DOHH2 (cell line): ENCODE results near the gene TET2.
A peak's percentile ranks its signal among the peaks of the same experiment; 100 is the strongest.

ENCODE experiments used
- H3F3A ChIP-seq: fragments of 200-600 bp; sonication (generic), shearing (Covaris generic); 2 replicates; pipeline ENCODE4 v1.6.0; 2016; ENCODE audit warnings: antibody characterized with exemption, mild to moderate bottlenecking; ENCODE audit not compliant: control insufficient read depth, insufficient read depth
- H3K27ac ChIP-seq: fragments of 200-600 bp; sonication (generic); 2 replicates; pipeline ENCODE4 v1.5.1; 2014; ENCODE audit warnings: low read depth, mild to moderate bottlenecking, low read length, moderate library complexity
- H3K27me3 ChIP-seq: fragments of 200-600 bp; sonication (generic); 2 replicates; pipeline ENCODE4 v1.6.1; 2014; ENCODE audit warnings: mild to moderate bottlenecking, low read length, mixed read lengths; ENCODE audit not compliant: control insufficient read depth
- H3K36me3 ChIP-seq: fragments of 200-600 bp; sonication (generic); 2 replicates; pipeline ENCODE4 v1.6.1; 2014; ENCODE audit warnings: mild to moderate bottlenecking, low read length, moderate library complexity, mixed read lengths; ENCODE audit not compliant: control insufficient read depth
- H3K4me1 ChIP-seq: fragments of 200-600 bp; sonication (generic); 2 replicates; pipeline ENCODE4 v1.6.1; 2014; ENCODE audit warnings: mild to moderate bottlenecking, low read length, mixed read lengths; ENCODE audit not compliant: control insufficient read depth
- H3K4me2 ChIP-seq: fragments of 200-600 bp; sonication (generic); 2 replicates; pipeline ENCODE4 v1.6.0; 2014; ENCODE audit warnings: mild to moderate bottlenecking, low read length, moderate library complexity
- H3K4me3 ChIP-seq: fragments of 200-600 bp; sonication (generic); 2 replicates; pipeline ENCODE4 v1.5.1; 2014; ENCODE audit warnings: mild to moderate bottlenecking, low read length, mixed read lengths
- H3K79me2 ChIP-seq: fragments of 200-600 bp; sonication (generic); 2 replicates; pipeline ENCODE4 v1.6.1; 2014; ENCODE audit warnings: mild to moderate bottlenecking, low read length, mixed read lengths; ENCODE audit not compliant: control insufficient read depth
- H3K9me2 ChIP-seq: fragments of 200-600 bp; sonication (generic); replicated peaks from 2 replicates; pipeline ENCODE4 v1.6.1; 2014; ENCODE audit warnings: mild to moderate bottlenecking, low read length, mixed read lengths; ENCODE audit not compliant: control insufficient read depth
- H3K9me3 ChIP-seq: fragments of 200-600 bp; sonication (generic); 2 replicates; pipeline ENCODE4 v1.6.1; 2014; ENCODE audit warnings: antibody characterized with exemption, low read length, mixed read lengths; ENCODE audit not compliant: control insufficient read depth, insufficient read depth
- H4K20me1 ChIP-seq: fragments of 200-600 bp; sonication (generic); 2 replicates; pipeline ENCODE4 v1.6.0; 2014; ENCODE audit warnings: low read depth, mild to moderate bottlenecking, antibody characterized with exemption, low read length, moderate library complexity; ENCODE audit not compliant: control insufficient read depth, insufficient read depth
- EZH2phosphoT487 ChIP-seq: fragments of 200-600 bp; sonication (generic); IDR thresholded peaks from 2 replicates; pipeline ENCODE4 v1.6.1; 2017; ENCODE audit warnings: borderline replicate concordance, mild to moderate bottlenecking, antibody characterized with exemption, low read length, moderate library complexity, mixed read lengths
- TF ChIP-seq, protein P1 (sequence below): fragments of 200-600 bp; sonication (generic); IDR thresholded peaks from one replicate; pipeline ENCODE4 v1.5.1; 2014; ENCODE audit warnings: antibody characterized with exemption, mild to moderate bottlenecking, low read depth, low read length; ENCODE audit not compliant: poor library complexity, severe bottlenecking

Gene TET2

DNA sequence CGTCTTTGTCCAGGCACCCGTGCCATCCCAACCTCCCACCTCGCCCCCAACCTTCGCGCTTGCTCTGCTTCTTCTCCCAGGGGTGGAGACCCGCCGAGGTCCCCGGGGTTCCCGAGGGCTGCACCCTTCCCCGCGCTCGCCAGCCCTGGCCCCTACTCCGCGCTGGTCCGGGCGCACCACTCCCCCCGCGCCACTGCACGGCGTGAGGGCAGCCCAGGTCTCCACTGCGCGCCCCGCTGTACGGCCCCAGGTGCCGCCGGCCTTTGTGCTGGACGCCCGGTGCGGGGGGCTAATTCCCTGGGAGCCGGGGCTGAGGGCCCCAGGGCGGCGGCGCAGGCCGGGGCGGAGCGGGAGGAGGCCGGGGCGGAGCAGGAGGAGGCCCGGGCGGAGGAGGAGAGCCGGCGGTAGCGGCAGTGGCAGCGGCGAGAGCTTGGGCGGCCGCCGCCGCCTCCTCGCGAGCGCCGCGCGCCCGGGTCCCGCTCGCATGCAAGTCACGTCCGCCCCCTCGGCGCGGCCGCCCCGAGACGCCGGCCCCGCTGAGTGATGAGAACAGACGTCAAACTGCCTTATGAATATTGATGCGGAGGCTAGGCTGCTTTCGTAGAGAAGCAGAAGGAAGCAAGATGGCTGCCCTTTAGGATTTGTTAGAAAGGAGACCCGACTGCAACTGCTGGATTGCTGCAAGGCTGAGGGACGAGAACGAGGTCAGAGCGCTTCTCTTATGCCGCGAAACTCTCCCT, at the start of gene TET2:
Gene TET2, plus strand, starts transcription at position 601 of the 740 bp plus-strand sequence. CDS start 87,067 bp downstream, outside the sequence.
- Histone ChIP-seq H3F3A (peaks cover 6% of the 10 kb centered on the region; the same call in 1 of the 2 replicates), H3K9me2 (no peaks in the 10 kb centered on the region), H4K20me1 (no peaks in the 10 kb centered on the region), H3K4me2 (peak within 1 kb of the TSS; percentile 84), H3K4me1 (peaks cover 35% of the 10 kb centered on the region), H3K4me3 (peak within 1 kb of the TSS; percentile 97), H3K27ac (no peak within 1 kb of the TSS), H3K36me3 (peaks cover 3% of the 10 kb centered on the region; the same call in 1 of the 2 replicates), H3K79me2 (peaks cover 7% of the 10 kb centered on the region; the same call in 1 of the 2 replicates), H3K27me3 (peaks cover 22% of the 10 kb centered on the region), H3K9me3 (no peaks in the 10 kb centered on the region)
- no peak for TF ChIP-seq EZH2phosphoT487
- TF ChIP-seq, protein P1, sequence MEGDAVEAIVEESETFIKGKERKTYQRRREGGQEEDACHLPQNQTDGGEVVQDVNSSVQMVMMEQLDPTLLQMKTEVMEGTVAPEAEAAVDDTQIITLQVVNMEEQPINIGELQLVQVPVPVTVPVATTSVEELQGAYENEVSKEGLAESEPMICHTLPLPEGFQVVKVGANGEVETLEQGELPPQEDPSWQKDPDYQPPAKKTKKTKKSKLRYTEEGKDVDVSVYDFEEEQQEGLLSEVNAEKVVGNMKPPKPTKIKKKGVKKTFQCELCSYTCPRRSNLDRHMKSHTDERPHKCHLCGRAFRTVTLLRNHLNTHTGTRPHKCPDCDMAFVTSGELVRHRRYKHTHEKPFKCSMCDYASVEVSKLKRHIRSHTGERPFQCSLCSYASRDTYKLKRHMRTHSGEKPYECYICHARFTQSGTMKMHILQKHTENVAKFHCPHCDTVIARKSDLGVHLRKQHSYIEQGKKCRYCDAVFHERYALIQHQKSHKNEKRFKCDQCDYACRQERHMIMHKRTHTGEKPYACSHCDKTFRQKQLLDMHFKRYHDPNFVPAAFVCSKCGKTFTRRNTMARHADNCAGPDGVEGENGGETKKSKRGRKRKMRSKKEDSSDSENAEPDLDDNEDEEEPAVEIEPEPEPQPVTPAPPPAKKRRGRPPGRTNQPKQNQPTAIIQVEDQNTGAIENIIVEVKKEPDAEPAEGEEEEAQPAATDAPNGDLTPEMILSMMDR = no peak

DNA sequence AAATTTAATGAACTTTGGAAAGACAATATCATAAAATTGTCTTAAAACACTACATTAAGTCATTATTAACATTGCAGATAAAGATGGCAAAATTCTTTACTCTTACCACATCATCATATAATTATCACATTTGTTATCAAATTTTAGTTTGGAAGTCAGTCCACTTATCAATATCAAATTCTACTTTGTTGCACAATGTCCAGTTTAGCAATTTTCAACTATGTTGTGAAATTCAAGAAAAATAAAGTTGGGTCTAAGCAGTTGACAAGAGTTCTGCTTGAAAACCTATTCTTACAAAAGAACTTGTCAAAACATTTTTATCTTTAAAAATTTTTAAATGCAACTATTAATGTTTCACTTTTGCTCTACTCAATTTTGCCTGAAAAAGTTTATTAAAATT, 44.7 kb upstream of the TET2 start:
- no peak overlapping the region for H3K27ac ChIP-seq
- no peaks in the 10 kb centered on the region for H3K9me2 ChIP-seq
- H3K4me1 ChIP-seq = no peaks in the 10 kb centered on the region
- no peaks in the 10 kb centered on the region for H3K27me3 ChIP-seq
- no peaks in the 10 kb centered on the region for H4K20me1 ChIP-seq
- no peak overlapping the region for H3K4me2 ChIP-seq
- H3K79me2 ChIP-seq = no peaks in the 10 kb centered on the region
- no peaks in the 10 kb centered on the region for H3F3A ChIP-seq
- H3K36me3 ChIP-seq = no peaks in the 10 kb centered on the region
- no peaks in the 10 kb centered on the region for H3K9me3 ChIP-seq
- no peak for TF ChIP-seq EZH2phosphoT487
- TF ChIP-seq, protein P1 = no peak
- no peak overlapping the region for H3K4me3 ChIP-seq

DNA sequence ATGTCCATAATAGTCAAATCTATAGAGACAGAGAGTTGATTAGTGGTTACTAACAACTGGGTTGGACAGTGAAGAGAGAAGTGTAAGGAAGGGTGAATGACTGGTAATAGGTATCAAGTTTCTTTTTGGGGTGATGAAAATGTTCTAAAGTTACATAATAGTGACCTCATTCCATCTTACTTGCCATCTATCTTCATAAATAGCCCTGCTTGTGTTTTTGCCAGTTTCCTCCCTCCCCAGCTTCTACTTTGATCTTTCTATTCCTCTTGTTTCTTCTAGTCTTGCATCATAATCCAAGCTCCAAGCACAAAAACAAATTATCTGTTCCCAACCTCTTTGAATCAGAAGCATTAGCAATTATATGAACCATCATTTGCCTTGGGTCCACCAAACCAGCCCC, 40.2 kb upstream of the TET2 start:
- TF ChIP-seq, protein P1 = no peak
- Histone ChIP-seq H3K9me3 (no peaks in the 10 kb centered on the region), H3K79me2 (no peaks in the 10 kb centered on the region), H3K27me3 (no peaks in the 10 kb centered on the region), H3K4me2 (no peak overlapping the region), H3K27ac (no peak overlapping the region), H3K4me3 (no peak overlapping the region), H4K20me1 (no peaks in the 10 kb centered on the region), H3F3A (no peaks in the 10 kb centered on the region), H3K36me3 (no peaks in the 10 kb centered on the region), H3K4me1 (no peaks in the 10 kb centered on the region), H3K9me2 (no peaks in the 10 kb centered on the region)
